ENCODE data around the gene SWT1.
"Not testable (repeated sequence)": the region's sequence is repeated elsewhere in the genome, so short reads cannot be mapped to it uniquely, and the experiment has no call there.

Gene SWT1

DNA sequence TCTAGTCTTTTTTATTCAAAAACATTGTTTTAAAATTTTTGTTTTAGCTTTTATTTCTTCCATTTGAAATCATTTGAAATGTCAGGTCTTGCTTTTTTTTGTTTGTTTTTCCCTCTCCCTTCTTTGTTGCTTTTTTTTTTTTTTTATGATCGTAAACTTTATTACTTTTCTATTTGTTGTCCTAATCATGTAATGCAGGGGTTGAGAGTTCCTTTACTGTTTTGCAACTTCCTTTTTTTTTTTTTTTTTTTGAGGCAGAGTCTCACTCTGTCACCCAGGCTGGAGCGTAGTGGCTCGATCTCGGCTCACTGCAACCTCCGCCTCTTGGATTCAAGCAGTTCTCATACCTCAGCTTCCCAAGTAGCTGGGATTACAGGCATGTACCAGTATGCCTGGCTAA, 135.3 kb downstream of the SWT1 start:
- no peak for DNase-seq

- DNase-seq, result no peak
Observed at GRCh38 chr1:185293967-185294542, 137.1 kb downstream of the SWT1 start.

DNA sequence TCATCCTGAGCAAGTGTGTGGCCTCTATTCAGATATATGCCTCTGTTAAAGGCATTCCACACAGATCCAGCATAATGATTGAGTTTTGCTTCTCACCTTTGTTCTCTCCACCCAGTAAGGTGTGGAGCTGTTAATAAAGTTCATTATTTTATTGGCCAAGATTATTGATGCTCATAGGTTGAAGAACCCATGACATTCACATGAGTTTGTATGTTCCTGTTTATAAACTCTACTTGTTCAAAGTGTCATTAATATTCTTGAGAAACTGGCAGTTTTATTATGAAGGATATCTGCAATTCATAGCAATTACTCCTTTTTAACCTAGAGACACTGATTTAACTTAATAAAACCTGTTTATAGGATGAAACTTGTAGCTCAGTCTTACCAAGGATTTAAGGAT, 138.1 kb downstream of the SWT1 start:
- no peak for DNase-seq

DNA sequence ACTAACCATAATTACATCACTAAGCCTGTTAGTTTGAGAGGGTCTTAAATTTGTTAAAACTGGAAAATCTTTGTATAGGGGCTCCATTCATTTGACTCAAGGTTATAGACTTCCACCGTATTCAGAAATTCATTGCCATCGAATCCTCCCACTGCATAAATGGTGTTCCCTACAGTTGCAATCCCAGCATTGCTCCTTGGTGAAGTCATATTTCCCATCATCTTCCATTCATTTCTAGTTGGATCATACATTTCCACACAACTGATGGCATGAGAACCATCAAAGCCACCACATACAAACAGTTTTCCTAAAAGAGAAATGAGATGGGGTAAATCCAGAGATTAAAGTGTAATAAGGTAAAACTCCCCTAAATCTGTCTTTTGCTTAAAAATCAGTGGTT, 141.0 kb downstream of the SWT1 start:
- DNase-seq, result no peak

GRCh38 chr1:185300152-185300551, 143.2 kb downstream of the SWT1 start:
- no peak for DNase-seq

DNA sequence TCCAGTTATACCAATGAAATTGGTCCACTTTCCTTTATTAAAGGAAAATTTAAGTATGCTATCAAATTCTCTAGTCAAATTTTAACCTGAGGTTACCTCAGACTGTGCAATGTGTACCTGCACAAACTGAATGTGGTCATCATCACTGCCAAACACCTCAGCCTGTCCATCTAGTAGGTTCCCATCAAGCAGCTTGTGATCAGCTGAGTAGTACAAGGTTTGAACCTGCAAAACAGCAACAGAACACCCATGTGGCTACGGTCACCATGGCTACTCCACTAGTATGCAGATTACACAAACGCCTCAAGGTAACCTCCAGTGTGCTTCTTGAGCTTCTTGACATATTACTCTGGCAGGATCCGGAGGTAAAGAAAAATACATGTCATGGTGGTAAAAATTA, 148.5 kb downstream of the SWT1 start:
- no peak for DNase-seq

GRCh38 chr1:185308126-185308525, 151.2 kb downstream of the SWT1 start:
- DNase-seq, result no peak

DNA sequence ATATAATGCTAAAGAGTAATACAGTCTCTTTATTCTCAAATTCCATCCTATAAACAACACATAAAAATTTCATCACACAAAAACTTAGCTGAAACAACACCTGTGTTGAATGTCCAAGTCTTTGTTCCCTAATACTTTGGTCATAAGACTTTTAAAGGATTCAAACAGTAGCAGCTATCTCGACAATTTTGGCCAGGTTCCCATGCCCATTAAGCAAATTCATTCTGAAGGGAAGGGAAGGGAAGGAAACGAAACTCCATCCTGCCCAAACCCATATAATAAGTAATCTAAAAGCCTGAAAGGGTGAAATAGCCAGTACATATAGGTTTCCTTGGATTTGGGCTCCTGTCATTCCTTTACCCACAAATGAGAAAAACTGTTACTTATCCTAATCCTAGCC, 152.6 kb downstream of the SWT1 start:
- no peak for DNase-seq

DNA sequence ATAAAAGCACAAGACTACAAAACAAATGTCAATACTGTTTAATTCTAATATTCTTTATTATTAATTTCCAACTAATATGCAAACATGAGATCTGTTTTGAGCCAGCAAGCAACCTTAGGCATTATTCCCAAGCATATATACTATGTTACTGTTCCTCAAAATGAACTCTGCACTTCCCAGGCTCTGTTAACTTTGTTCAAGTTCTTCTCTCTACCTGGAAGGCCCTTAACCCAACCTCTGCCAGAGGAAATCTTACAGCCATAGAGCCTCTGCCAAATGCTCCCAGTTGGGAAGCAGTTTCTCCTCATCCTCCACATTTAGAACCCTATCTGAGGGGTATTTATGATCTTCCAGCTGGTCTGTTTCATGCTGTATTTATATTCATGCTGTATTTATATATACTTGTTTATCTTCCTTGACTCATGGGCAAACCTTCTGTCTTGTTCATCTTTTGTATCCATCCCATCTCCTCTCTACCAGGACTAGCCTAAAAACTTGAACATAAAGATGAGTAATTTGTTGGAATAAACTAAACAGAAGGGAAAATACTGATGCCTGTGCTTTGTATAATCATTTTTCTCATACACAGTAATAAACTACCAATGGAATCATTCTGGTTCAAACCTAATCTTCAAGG, 154.7 kb downstream of the SWT1 start:
- no peak for DNase-seq

- no peak for DNase-seq
Observed at GRCh38 chr1:185312361-185313138, 155.6 kb downstream of the SWT1 start.

GRCh38 chr1:185314411-185314810, 157.4 kb downstream of the SWT1 start:
- DNase-seq, result no peak

DNA sequence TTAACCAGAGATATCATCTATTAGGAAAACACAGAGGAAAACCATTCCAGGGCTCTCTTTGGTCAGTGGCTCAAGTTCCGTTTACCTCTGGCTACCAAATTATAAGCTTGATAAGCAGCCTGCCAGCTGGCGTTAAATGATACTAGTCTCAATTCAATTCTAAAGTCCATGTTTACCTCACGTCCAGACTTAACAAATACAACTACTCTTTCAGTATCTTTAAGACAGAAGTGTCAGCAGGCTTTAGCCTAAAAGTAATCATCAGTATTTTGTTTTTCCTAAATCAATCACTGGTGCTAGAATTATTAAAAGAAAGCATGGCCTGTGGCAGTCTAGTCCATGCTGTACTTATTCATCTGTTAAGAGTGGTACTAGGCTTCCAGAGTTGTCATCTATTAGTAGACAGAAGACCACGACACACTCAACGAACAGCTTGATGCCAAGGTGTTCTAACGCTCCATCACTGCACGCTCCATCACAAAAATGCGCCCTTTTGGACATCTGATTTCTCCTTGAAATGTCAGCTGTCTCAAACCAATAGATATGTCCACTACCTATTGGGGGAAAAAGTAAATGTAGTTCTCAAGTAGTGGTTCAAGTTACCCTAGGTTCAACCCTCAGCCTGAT, 158.6 kb downstream of the SWT1 start:
- no peak for DNase-seq

GRCh38 chr1:185316163-185317033, 159.4 kb downstream of the SWT1 start:
- DNase-seq, result peak; percentile 65

GRCh38 chr1:185317034-185317885, 160.3 kb downstream of the SWT1 start, which contains the start of gene IVNS1ABP:
Gene IVNS1ABP, minus strand, starts transcription at chr1:185317243. Its CDS starts 7,750 bp downstream, at chr1:185309493.
- peak; percentile 95 for DNase-seq

DNA sequence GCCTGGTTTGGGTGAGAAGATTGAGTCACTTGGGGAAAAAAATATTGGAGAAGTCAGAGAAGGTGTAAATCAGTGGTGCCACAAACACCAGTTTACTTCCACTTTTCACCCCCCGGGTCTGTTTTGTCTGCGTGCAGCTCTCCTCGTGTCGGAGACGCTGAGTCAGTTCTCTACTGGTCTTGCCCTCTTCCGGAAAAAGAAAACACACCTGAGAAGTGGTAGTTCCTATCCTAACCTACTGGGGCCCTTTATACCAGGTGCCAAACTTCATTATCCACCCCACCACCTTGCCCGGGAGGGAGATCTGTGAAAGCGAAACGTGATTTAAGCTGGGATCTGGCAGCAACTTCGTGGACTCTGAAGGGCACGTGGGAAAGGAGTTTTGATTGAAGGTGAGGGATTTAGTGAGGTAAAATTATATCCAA, 160.9 kb downstream of the SWT1 start:
- DNase-seq, result peak; percentile 18

DNA sequence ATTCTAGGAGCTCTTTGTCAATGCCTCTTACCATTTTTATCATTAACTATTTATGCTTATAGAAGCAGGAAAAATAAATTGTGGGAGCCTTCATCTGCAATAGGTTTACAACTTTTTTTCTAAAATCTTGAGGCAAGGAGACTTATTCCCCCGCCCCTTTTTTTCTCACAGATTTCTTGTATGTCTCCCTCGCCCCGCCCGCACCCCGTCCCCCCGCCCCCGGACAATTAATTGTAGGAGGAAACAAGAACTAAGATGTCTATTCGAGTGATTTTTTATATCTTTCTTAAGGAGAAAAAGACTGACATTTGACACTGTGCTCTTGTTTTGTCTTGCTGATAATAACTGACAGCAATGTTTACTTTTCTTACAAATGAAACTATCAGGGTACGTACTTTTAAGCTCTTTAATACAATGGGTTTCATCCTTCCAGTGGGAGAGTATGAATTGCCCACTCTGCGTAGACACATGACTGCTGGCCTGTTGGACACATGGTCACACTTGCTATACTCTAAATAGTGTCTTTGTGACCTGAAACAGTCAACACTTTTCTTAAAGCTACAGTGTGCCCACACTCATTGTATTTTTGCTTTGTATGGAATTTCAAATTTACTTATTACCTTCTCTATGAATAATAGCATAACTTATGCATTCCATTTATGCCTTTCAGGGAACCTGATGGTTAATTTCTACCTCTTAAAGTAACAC, 161.6 kb downstream of the SWT1 start:
- no peak for DNase-seq

GRCh38 chr1:185319139-185319475, 162.1 kb downstream of the SWT1 start:
- DNase-seq, result no peak

DNA sequence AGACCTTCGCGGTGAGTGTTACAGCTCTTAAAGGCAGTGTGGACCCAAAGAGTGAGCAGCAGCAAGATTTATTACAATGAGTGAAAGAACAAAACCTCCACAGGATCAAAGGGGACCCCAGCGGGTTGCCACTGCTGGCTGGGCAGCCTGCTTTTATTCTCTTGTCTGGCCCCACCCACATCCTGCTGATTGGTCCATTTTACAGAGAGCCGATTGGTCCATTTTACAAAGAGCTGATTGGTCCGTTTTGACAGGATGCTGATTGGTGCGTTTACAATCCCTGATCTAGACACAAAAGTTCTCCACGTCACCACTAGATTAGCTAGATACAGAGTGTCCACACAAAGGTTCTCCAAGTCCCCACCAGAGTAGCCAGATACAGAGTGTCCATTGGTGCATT, 164.1 kb downstream of the SWT1 start:
- DNase-seq, result not testable (repeated sequence)

GRCh38 chr1:185321653-185322221, 164.8 kb downstream of the SWT1 start:
- not testable (repeated sequence) for DNase-seq

DNA sequence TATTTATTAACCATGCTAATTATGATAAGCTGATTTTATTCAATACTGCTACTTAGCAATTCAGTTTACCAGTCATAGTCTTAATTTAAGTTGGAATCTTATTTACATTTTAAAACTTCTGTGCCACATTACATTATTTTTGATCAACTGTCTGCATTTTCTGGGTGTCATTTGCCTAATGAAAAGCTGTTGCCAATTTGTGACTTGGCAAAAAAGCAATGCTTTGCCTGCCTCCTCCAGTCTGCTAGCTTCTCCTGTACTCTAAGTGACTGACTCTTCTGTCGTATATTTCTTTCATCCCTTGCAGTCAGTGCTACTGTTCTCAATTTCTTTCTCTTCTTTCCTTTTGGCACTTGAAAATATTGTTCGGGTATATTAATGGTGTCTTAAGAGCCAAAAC, 165.7 kb downstream of the SWT1 start:
- no peak for DNase-seq

- DNase-seq, result no peak
Observed at GRCh38 chr1:185324118-185324517, 167.2 kb downstream of the SWT1 start.
